Measurements from ENCODE around the gene TMEM91. TPM values are rescaled to one million over a fixed set of nuclear protein-coding genes. Genes with fewer than 3 reads are reported as not detected.
"Not testable (repeated sequence)": the region's sequence is repeated elsewhere in the genome, so short reads cannot be mapped to it uniquely, and the experiment has no call there.

Gene TMEM91
- total RNA-seq, 1 donor from 2014 or later: 2.8 TPM

- Histone ChIP-seq H3K27me3 (ENCODE audit: low read depth) (no peaks in the 10 kb centered on the region), H3K9me3 (replicated peaks) (no peaks in the 10 kb centered on the region), H3K4me3 (peak overlapping the region; percentile 76), H3K4me1 (peaks cover 13% of the 10 kb centered on the region), H3K27ac (replicated peaks) (peak overlapping the region; percentile 97), H3K36me3 (no peaks in the 10 kb centered on the region)
- no peak for DNase-seq
- no peak for TF ChIP-seq CTCF (IDR thresholded peaks at IDR 0.05; ENCODE audit: borderline replicate concordance)
- intact Hi-C loops (cut with micrococcal nuclease): no loop called here
These were observed 11.6 kb upstream of the TMEM91 start for GRCh38 chr19:41364524-41365391.

DNA sequence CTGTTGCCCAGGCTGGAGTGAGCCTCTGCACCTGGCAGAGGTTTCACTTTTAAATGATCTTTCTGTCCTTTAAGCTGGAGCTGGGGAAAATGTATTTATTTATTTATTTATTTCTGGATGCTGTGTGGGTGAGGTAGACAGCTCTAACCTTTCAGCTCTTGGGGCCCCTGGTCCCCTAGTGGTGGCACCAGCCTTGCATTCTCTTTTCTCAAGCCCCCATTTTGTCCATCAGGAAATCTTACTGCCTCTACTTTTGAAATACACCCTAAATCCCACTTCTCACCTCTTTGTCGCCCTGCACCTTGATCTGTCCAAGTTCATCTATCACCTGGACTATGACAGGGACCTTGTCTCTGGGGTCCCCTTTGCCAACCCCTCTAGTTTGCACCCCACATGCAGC, 10.2 kb upstream of the TMEM91 start:
- intact Hi-C loops (cut with micrococcal nuclease): no loop called here
- Histone ChIP-seq H3K9me3 (replicated peaks) (no peaks in the 10 kb centered on the region), H3K27ac (replicated peaks) (no peak overlapping the region), H3K4me1 (peaks cover 13% of the 10 kb centered on the region), H3K27me3 (ENCODE audit: low read depth) (no peaks in the 10 kb centered on the region), H3K4me3 (no peak overlapping the region), H3K36me3 (no peaks in the 10 kb centered on the region)
- DNase-seq: no peak
- no peak for TF ChIP-seq CTCF (IDR thresholded peaks at IDR 0.05; ENCODE audit: borderline replicate concordance)

- no peaks in the 10 kb centered on the region for H3K27me3 ChIP-seq (ENCODE audit: low read depth)
- no peak for TF ChIP-seq CTCF (IDR thresholded peaks at IDR 0.05; ENCODE audit: borderline replicate concordance)
- no peaks in the 10 kb centered on the region for H3K9me3 ChIP-seq (replicated peaks)
- H3K4me1 ChIP-seq: peaks cover 13% of the 10 kb centered on the region
- H3K36me3 ChIP-seq: no peaks in the 10 kb centered on the region
- DNase-seq: no peak
- H3K27ac ChIP-seq (replicated peaks): no peak overlapping the region
- H3K4me3 ChIP-seq: no peak overlapping the region
- intact Hi-C loops (cut with micrococcal nuclease): no loop called here
These were observed 8.5 kb upstream of the TMEM91 start for GRCh38 chr19:41367848-41368301.

GRCh38 chr19:41369769-41370168, 6.6 kb upstream of the TMEM91 start:
- Histone ChIP-seq H3K4me3 (no peak overlapping the region), H3K27ac (replicated peaks) (no peak overlapping the region), H3K9me3 (replicated peaks) (no peaks in the 10 kb centered on the region), H3K27me3 (ENCODE audit: low read depth) (no peaks in the 10 kb centered on the region), H3K4me1 (peaks cover 14% of the 10 kb centered on the region), H3K36me3 (no peaks in the 10 kb centered on the region)
- intact Hi-C loops (cut with micrococcal nuclease): no loop called here
- no peak for DNase-seq
- TF ChIP-seq CTCF (IDR thresholded peaks at IDR 0.05; ENCODE audit: borderline replicate concordance): no peak

DNA sequence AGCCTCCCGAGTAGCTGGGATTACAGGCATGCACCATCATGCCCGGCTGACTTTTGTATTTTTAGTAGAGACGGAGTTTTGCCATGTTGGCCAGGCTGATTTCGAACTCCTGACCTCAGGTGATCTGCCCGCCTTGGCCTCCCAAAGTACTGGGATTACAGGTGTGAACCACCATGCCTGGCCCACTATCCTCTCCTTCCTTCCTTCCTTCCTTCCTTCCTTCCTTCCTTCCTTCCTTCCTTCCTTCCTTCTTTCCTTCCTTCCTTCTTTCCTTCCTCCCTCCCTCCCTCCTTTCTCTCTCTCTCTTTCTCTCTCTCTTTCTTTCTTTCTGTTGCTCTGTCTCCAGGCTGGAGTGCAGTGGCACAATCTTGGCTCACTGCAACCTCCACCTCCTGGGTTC, 5.2 kb upstream of the TMEM91 start:
- H3K9me3 ChIP-seq (replicated peaks); H3K27me3 ChIP-seq (ENCODE audit: low read depth); H3K4me3 ChIP-seq; H3K27ac ChIP-seq (replicated peaks); DNase-seq; H3K36me3 ChIP-seq; intact Hi-C loops (cut with micrococcal nuclease): not testable (repeated sequence)
- H3K4me1 ChIP-seq: peaks cover 24% of the 10 kb centered on the region

DNA sequence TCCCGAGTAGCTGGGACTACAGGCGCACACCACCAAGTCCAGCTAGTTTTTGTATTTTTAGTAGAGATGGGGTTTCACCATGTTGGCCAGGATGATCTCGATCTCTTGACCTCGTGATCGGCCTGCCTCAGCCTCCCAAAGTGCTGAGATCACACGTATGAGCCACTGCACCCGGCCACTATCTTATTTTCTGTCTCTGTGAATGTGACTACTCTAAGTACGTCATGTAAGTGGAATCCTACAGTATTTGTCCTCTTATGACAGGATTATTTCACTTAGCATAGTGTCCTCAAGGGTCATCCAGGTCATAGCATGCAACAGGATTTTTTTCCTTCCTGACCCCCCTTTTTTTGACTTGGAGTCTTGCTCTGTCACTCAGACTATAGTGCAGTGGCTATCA, 4.8 kb upstream of the TMEM91 start:
- no peaks in the 10 kb centered on the region for H3K27me3 ChIP-seq (ENCODE audit: low read depth)
- intact Hi-C loops (cut with micrococcal nuclease): no loop called here
- DNase-seq: no peak

More for the DNA sequence above, 4.8 kb upstream of the TMEM91 start:
- H3K36me3 ChIP-seq: no peaks in the 10 kb centered on the region
- H3K4me1 ChIP-seq: peaks cover 29% of the 10 kb centered on the region
- no peaks in the 10 kb centered on the region for H3K9me3 ChIP-seq (replicated peaks)
- H3K27ac ChIP-seq (replicated peaks): no peak overlapping the region
- TF ChIP-seq CTCF (IDR thresholded peaks at IDR 0.05; ENCODE audit: borderline replicate concordance): no peak
- no peak overlapping the region for H3K4me3 ChIP-seq

Data from left ventricle myocardium inferior (tissue), 1 donor.